HepG2 (cell line): ENCODE measurements around the gene PIAS3. TPM values are rescaled to one million over a fixed set of nuclear protein-coding genes. Genes with fewer than 3 reads are reported as not detected.
A peak's percentile ranks its signal among the peaks of the same experiment; 100 is the strongest.

ENCODE experiments used
- BCL6 ChIP-seq: IDR thresholded peaks from 2 replicates; pipeline ENCODE4 v1.6.1; 2016; ENCODE audit warnings: missing genetic modification reagents, missing compliant biosample characterization
- CHD2 ChIP-seq: IDR thresholded peaks from 2 replicates; pipeline ENCODE4 v1.6.1; 2011; ENCODE audit warnings: low read depth, low read length, improper control_type of control experiment
- CSRNP2 ChIP-seq: sonication (generic); formaldehyde crosslinking; conservative IDR thresholded peaks from 2 replicates; pipeline ENCODE4 v1.8.0; 2022; ENCODE audit warnings: low read depth, missing genetic modification reagents
- HNF1A ChIP-seq, 2 experiments: sonication (generic) in 1 of 2; formaldehyde crosslinking in 1 of 2; IDR thresholded peaks; 2 replicates each; pipeline versions ENCODE4 v1.4.0 to v1.6.1; 2016 to 2020; ENCODE audit warnings: borderline replicate concordance in 1 of 2, low read depth in 1 of 2, mild to moderate bottlenecking in 1 of 2, missing genetic modification reagents in 1 of 2
- KLF9 ChIP-seq: IDR thresholded peaks from 2 replicates; pipeline ENCODE4 v1.6.1; 2016; ENCODE audit warnings: low read depth
- MIXL1 ChIP-seq: IDR thresholded peaks from 2 replicates; pipeline ENCODE4 v1.6.1; 2016
- MTF2 ChIP-seq: sonication (generic); formaldehyde crosslinking; IDR thresholded peaks from 2 replicates; pipeline ENCODE4 v1.5.0; 2020; ENCODE audit warnings: missing genetic modification reagents, borderline replicate concordance
- NFE2L1 ChIP-seq: sonication (generic); formaldehyde crosslinking; IDR thresholded peaks from 2 replicates; pipeline ENCODE4 v1.4.0; 2020; ENCODE audit warnings: missing genetic modification reagents, mild to moderate bottlenecking, borderline replicate concordance
- RARA ChIP-seq: IDR thresholded peaks from 2 replicates; pipeline ENCODE4 v1.6.1; 2016; ENCODE audit warnings: missing genetic modification reagents, missing compliant biosample characterization
- RNF2 ChIP-seq: fragments of 450-650 bp; conservative IDR thresholded peaks from 2 replicates; pipeline ENCODE4 v1.6.1; 2016; ENCODE audit warnings: low read depth
- SMC3 ChIP-seq: IDR thresholded peaks from 2 replicates; pipeline ENCODE4 v1.6.1; 2011; ENCODE audit warnings: low read length, improper control_type of control experiment
- ZBTB7A ChIP-seq: sonication (generic); formaldehyde crosslinking; IDR thresholded peaks from 2 replicates; pipeline ENCODE4 v1.8.0; 2022; ENCODE audit warnings: mild to moderate bottlenecking, missing genetic modification reagents
- ZNF589 ChIP-seq: sonication (generic); formaldehyde crosslinking; conservative IDR thresholded peaks from 2 replicates; pipeline ENCODE4 v1.8.0; 2022; ENCODE audit warnings: mild to moderate bottlenecking, moderate library complexity, missing genetic modification reagents
- ZNF770 ChIP-seq: sonication (generic); formaldehyde crosslinking; IDR thresholded peaks from 2 replicates; pipeline ENCODE4 v1.5.0; 2020; ENCODE audit warnings: mild to moderate bottlenecking, missing genetic modification reagents
- ZNF773 ChIP-seq: sonication (generic); formaldehyde crosslinking; IDR thresholded peaks from 2 replicates; pipeline ENCODE4 v1.4.0; 2020; ENCODE audit warnings: missing genetic modification reagents, borderline replicate concordance
- ZNF800 ChIP-seq: sonication (generic); formaldehyde crosslinking; IDR thresholded peaks from 2 replicates; pipeline ENCODE4 v1.4.0; 2020; ENCODE audit warnings: missing genetic modification reagents
- polyA plus RNA-seq, 8 experiments: library from polyadenylated mRNA; depleted of rRNA in 3 of 8; stranded (reverse) in 7 of 8; unstranded in 1 of 8; fragments of >200 nt; fragmentation: Illumina TruSeq in 4 of 8; extraction: Trizol in 4 of 8; gene quantifications; 2 replicates each; pipeline versions ENCODE4 v1.2.1 to v1.2.3, GENCODE V29; 2011 to 2016; ENCODE audit warnings: low read depth in 4 of 8, missing spikeins in 1 of 8, mixed read lengths in 1 of 8; ENCODE audit not compliant: insufficient read depth in 1 of 8
- total RNA-seq, 5 experiments: library from RNA; depleted of rRNA; stranded (reverse); fragments of >200 nt; fragmentation: Illumina TruSeq; extraction: Trizol; gene quantifications; 2 replicates each; pipeline ENCODE4 v1.2.3, GENCODE V29; 2016; ENCODE audit warnings: low read depth in 1 of 5

Gene PIAS3
- total and polyA plus RNA-seq, 2 of the 13 experiments (the other 11 are each of a cell fraction or from before 2014, with no cell fraction given), result 3.7 to 8.0 TPM

GRCh38 chr1:145891587-145892485, 33.0 kb upstream of the PIAS3 start (continued):
- no peak for TF ChIP-seq HNF1A (IDR thresholded peaks at IDR 0.05; ENCODE audit: low read depth)
- no peak; the same call in 1 of the 2 replicates for TF ChIP-seq HNF1A (CRISPR knock-in tag; IDR thresholded peaks at IDR 0.05; ENCODE audit: borderline replicate concordance)
- TF ChIP-seq RNF2, result no peak
- TF ChIP-seq MTF2 (CRISPR knock-in tag), result no peak
- no peak for TF ChIP-seq CSRNP2
- no peak for TF ChIP-seq NFE2L1 (CRISPR knock-in tag)
- no peak for TF ChIP-seq ZBTB7A
- TF ChIP-seq SMC3, result peak; percentile 96
- peak; percentile 68; the same call in 1 of the 2 replicates for TF ChIP-seq MIXL1
- peak; percentile 43; the same call in 1 of the 2 replicates for TF ChIP-seq ZNF770 (CRISPR knock-in tag)
- no peak for TF ChIP-seq ZNF800 (CRISPR knock-in tag)
- peak; percentile 63 for TF ChIP-seq RARA (CRISPR knock-in tag)
- TF ChIP-seq ZNF589 (CRISPR knock-in tag), result no peak
- peak; percentile 56; the same call in 1 of the 2 replicates for TF ChIP-seq BCL6 (CRISPR knock-in tag)
- no peak for TF ChIP-seq CHD2
- no peak for TF ChIP-seq ZNF773 (CRISPR knock-in tag)
- no peak for TF ChIP-seq KLF9 (CRISPR knock-in tag)
